HepG2 (cell line): ENCODE results near the gene ASIC5. TPM values are rescaled to one million over a fixed set of nuclear protein-coding genes. Genes with fewer than 3 reads are reported as not detected.

Experiments
- ATAC-seq: fragments of 200-7000 bp; cut with Tn5 transposase; 3 replicates; pipeline ENCODE4 v1.9.1; 2020; ENCODE audit warnings: mild to moderate bottlenecking, moderate library complexity
- BruUV-seq: library from RNA; stranded (reverse); fragments of 400-500 nt; replicated peaks from 2 replicates; lab custom pipeline; 2021; lab: Mats Ljungman, UMichigan
- CTCF ChIA-PET: fragments of 300-600 bp; formaldehyde crosslinking; extraction: SDS; loops from one replicate; lab custom pipeline; 2021; ENCODE audit warnings: low total read pairs, inconsistent platforms, low intra/inter-chr PET ratio; lab: Yijun Ruan, JAX
- POLR2A ChIA-PET: fragments of 350-600 bp; sonication (Branson Sonifier 250); formaldehyde crosslinking; loops from one replicate; lab custom pipeline; 2020; ENCODE audit warnings: antibody characterized with exemption, inconsistent platforms; lab: Yijun Ruan, JAX
- DNase-seq: peaks from one replicate; pipeline ENCODE4 v3.0.0-alpha.2; 2015; ENCODE audit warnings: low spot score
- FAIRE-seq: peaks from 3 replicates; lab custom pipeline; 2011; peaks lifted over from hg19 to GRCh38; lab: Jason Lieb, UNC
- H2AFZ ChIP-seq: one replicate; pipeline ENCODE4 v1.6.1; 2011; ENCODE audit warnings: low read length, inconsistent platforms
- H3K27ac ChIP-seq: fragments of 300-600 bp; 3 replicates; pipeline ENCODE4 v1.8.0; 2011; ENCODE audit warnings: mixed run types, mild to moderate bottlenecking, mixed read lengths, low read length, inconsistent platforms; ENCODE audit not compliant: insufficient read depth; ENCODE audit errors: extremely low read length
- H3K27me3 ChIP-seq, 2 experiments: fragments of 200-600 bp in 1 of 2; 2 replicates in 1 of 2; 3 replicates in 1 of 2; pipeline versions ENCODE4 v1.6.0 to v1.8.0; 2011; ENCODE audit warnings: low read length in 2 of 2, mild to moderate bottlenecking in 2 of 2, moderate library complexity in 2 of 2, inconsistent platforms in 1 of 2; ENCODE audit not compliant: insufficient read depth in 2 of 2, control insufficient read depth in 1 of 2
- H3K36me3 ChIP-seq, 2 experiments: fragments of 200-600 bp in 1 of 2; replicated peaks in 1 of 2; 2 replicates in 1 of 2; 3 replicates in 1 of 2; pipeline versions ENCODE4 v1.5.1 to v1.8.0; 2011; ENCODE audit warnings: low read length in 2 of 2, inconsistent platforms in 1 of 2; ENCODE audit not compliant: insufficient read depth in 2 of 2, control insufficient read depth in 1 of 2
- H3K4me1 ChIP-seq: 2 replicates; pipeline ENCODE4 v1.5.1; 2012; ENCODE audit warnings: low read length, inconsistent platforms; ENCODE audit not compliant: insufficient read depth
- H3K4me2 ChIP-seq: 2 replicates; pipeline ENCODE4 v1.6.0; 2011; ENCODE audit warnings: low read depth, low read length, inconsistent platforms
- H3K4me3 ChIP-seq, 3 experiments: fragments of 200-600 bp in 1 of 3; sonication (generic), shearing (Covaris generic) in 1 of 3; replicated peaks in 1 of 3; 2 replicates each; pipeline ENCODE4 v1.5.1; 2011 to 2016; ENCODE audit warnings: low read length in 3 of 3, inconsistent platforms in 2 of 3, low read depth in 2 of 3, mild to moderate bottlenecking in 2 of 3, control low read depth in 1 of 3, mixed read lengths in 1 of 3; ENCODE audit not compliant: insufficient read depth in 1 of 3
- H3K79me2 ChIP-seq: one replicate; pipeline ENCODE4 v1.6.1; 2011; ENCODE audit warnings: low read length, inconsistent platforms; ENCODE audit not compliant: insufficient read depth
- H3K9ac ChIP-seq: 2 replicates; pipeline ENCODE4 v1.6.0; 2011; ENCODE audit warnings: mild to moderate bottlenecking, low read depth, low read length, inconsistent platforms; ENCODE audit not compliant: insufficient read depth
- H3K9me3 ChIP-seq: 2 replicates; pipeline ENCODE4 v1.5.1; 2012; ENCODE audit warnings: mild to moderate bottlenecking, low read length
- H4K20me1 ChIP-seq: 2 replicates; pipeline ENCODE4 v1.6.0; 2011; ENCODE audit warnings: inconsistent platforms, mild to moderate bottlenecking, low read length, moderate library complexity; ENCODE audit not compliant: insufficient read depth
- DNMT1 ChIP-seq: sonication (generic); formaldehyde crosslinking; IDR thresholded peaks from 2 replicates; pipeline ENCODE4 v1.5.1; 2020; ENCODE audit warnings: mild to moderate bottlenecking, missing genetic modification reagents
- HMGXB4 ChIP-seq, 2 experiments: sonication (generic) in 1 of 2; formaldehyde crosslinking in 1 of 2; IDR thresholded peaks; 2 replicates each; pipeline versions ENCODE4 v1.4.0 to v1.6.1; 2018 to 2020; ENCODE audit warnings: missing genetic modification reagents in 2 of 2, borderline replicate concordance in 1 of 2, low read depth in 1 of 2, mild to moderate bottlenecking in 1 of 2, missing biosample characterization in 1 of 2
- MNT ChIP-seq: fragments of 450-650 bp; IDR thresholded peaks from 2 replicates; pipeline ENCODE4 v1.6.1; 2016
- POLR2G ChIP-seq: fragments of 200-400 bp; formaldehyde crosslinking; IDR thresholded peaks from 2 replicates; pipeline ENCODE4 v1.6.1; 2018; ENCODE audit warnings: mild to moderate bottlenecking, low read depth, low read length, moderate library complexity
- PPARG ChIP-seq: conservative IDR thresholded peaks from 2 replicates; pipeline ENCODE4 v1.6.1; 2016; ENCODE audit warnings: missing biosample characterization, missing genetic modification reagents
- ZNF639 ChIP-seq: conservative IDR thresholded peaks from 2 replicates; pipeline ENCODE4 v1.6.1; 2018; ENCODE audit warnings: missing genetic modification reagents
- ZNF678 ChIP-seq: sonication (generic); formaldehyde crosslinking; IDR thresholded peaks from 2 replicates; pipeline ENCODE4 v1.4.0; 2020; ENCODE audit warnings: mild to moderate bottlenecking, missing genetic modification reagents
- WGBS: methylation state at CpG from one replicate; pipeline ENCODE4 v1.1.6; 2017; ENCODE audit warnings: low lambda C conversion rate; 5-methylcytosine and 5-hydroxymethylcytosine counted together
- in situ Hi-C: cut with HindIII; loops from 2 replicates; pipeline ENCODE4 v1.10.0; 2017; ENCODE audit warnings: low pct_unique_long_range_greater_than_20kb; ENCODE audit not compliant: extremely low pct_ligation_motif_present
- intact Hi-C: fragments of 100-400 bp; cut with micrococcal nuclease; formaldehyde crosslinking; loops from one replicate; pipeline ENCODE4 v1.10.0; 2022; ENCODE audit not compliant: unreplicated experiment
- polyA plus RNA-seq, 8 experiments: library from polyadenylated mRNA; depleted of rRNA in 3 of 8; stranded (reverse) in 7 of 8; unstranded in 1 of 8; fragments of >200 nt; fragmentation: Illumina TruSeq in 4 of 8; extraction: Trizol in 4 of 8; gene quantifications; 2 replicates each; pipeline versions ENCODE4 v1.2.1 to v1.2.3, GENCODE V29; 2011 to 2016; ENCODE audit warnings: low read depth in 4 of 8, missing spikeins in 1 of 8, mixed read lengths in 1 of 8; ENCODE audit not compliant: insufficient read depth in 1 of 8
- total RNA-seq, 5 experiments: library from RNA; depleted of rRNA; stranded (reverse); fragments of >200 nt; fragmentation: Illumina TruSeq; extraction: Trizol; gene quantifications; 2 replicates each; pipeline ENCODE4 v1.2.3, GENCODE V29; 2016; ENCODE audit warnings: low read depth in 1 of 5

Gene ASIC5
- total and polyA plus RNA-seq, 2 of the 13 experiments (the other 11 are each of a cell fraction or from before 2014, with no cell fraction given), result not detected

GRCh38 chr4:155914782-155915181, 48.7 kb upstream of the ASIC5 start:
- Histone ChIP-seq H3K9ac (no peak overlapping the region), H3K4me1 (no peaks in the 10 kb centered on the region), H3K27ac (no peak overlapping the region), H2AFZ (no peak overlapping the region), H3K27me3 (no peaks in the 10 kb centered on the region), H3K79me2 (no peaks in the 10 kb centered on the region), H3K4me3 (no peak overlapping the region), H3K36me3 (no peaks in the 10 kb centered on the region), H3K4me2 (no peak overlapping the region), H3K9me3 (no peaks in the 10 kb centered on the region), H4K20me1 (no peaks in the 10 kb centered on the region)
- no peak for TF ChIP-seq DNMT1 (CRISPR knock-in tag)
- TF ChIP-seq MNT, result no peak
- no peak for TF ChIP-seq ZNF678
- no peak for TF ChIP-seq HMGXB4 (CRISPR knock-in tag; IDR thresholded peaks at IDR 0.05; ENCODE audit: borderline replicate concordance in 1 of 2, low read depth in 1 of 2)
- TF ChIP-seq PPARG (CRISPR knock-in tag), result no peak
- no peak for TF ChIP-seq ZNF639 (CRISPR knock-in tag)
- no peak for TF ChIP-seq POLR2G
- 18% methylated on average over 5 of the region's 5 CpGs for WGBS
- no peak for DNase-seq
- ChIA-PET CTCF (no interaction called here), POLR2A (no interaction called here)
- in situ Hi-C loops (no loop called here), intact Hi-C loops (no loop called here)
- BruUV-seq, result no TSS peak
- no peak for FAIRE-seq
- ATAC-seq, result no peak
